DMS79 (cell line): ENCODE data around the gene KCNK5.

ENCODE experiments used
- DNase-seq: peaks from one replicate; lab custom pipeline; 2025; lab: John Stamatoyannopoulos, UW

Gene KCNK5

DNA sequence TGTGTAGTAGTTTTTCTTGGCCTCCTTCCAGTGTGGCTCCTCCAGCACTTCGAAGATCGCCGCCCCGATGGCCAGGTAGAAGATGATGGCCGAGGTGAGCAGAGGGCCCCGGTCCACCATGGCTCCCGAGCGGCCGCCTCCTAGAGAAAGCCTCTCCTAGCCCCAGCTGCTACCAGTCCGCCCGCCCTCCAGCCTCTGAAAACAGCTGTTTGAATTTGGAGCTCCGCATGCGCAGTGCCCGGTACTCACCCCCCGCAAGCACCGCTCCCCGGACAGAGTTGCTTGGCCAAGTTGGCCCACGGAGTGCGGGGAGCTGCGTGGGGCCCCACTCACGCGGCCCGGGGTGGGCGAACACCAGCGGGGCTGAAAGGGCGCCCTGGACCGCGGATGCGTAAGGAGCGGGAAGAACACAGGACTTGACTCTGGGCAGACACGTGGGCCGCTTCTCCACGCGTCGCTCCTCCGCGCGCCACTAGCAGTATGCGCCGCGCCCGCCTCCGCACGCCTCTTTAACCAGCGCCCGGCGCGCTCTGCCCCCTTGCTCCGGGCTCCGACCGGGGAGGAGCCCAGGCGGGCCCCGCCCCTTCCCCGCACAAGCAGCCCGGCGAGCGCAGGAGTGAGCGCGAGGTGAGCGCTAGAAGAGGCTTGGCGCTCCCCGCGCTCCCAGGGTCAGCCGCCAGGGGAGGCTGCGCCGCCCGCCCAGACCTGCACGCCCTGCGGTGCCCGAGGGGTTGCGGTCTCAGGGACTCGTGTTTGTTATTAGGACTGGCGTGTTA lies at the start of gene KCNK5:
TSS of gene KCNK5 (minus strand) at position 484 of the 776 bp plus-strand sequence. CDS start at position 120, 364 bp downstream.
- peak; percentile 62 for DNase-seq

DNA sequence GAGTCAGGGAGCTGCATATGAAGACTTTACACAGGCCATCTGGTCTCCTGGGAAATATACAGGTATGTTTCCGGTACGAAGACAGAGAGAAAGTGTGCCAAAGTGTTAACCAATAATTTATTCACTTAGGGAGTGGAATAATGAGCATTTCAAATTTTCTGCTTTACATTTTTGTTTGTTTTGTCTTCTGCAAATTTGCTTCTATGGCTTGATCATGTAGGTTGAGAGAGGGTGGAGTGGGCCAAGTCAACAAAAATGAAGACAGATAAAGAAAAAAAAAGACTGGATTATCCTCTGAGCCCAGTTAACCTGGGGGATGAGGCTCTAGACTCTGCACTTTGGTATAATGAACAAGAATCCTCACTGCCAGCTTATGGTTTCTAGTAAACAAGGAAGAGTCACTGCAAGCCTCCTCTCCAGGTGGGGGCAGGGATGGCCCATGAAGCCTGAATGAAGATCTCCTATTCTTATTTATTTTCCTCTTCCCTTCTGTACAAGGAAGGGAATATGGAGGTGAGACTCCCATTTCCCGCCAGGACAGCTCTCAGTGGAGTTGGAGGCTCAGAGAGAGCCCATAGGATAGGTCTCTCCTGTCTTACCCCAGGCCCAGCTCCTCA lies 47.2 kb upstream of the KCNK5 start:
- no peak for DNase-seq

GRCh38 chr6:39274903-39275302 lies 45.6 kb upstream of the KCNK5 start:
- DNase-seq, result no peak

DNA sequence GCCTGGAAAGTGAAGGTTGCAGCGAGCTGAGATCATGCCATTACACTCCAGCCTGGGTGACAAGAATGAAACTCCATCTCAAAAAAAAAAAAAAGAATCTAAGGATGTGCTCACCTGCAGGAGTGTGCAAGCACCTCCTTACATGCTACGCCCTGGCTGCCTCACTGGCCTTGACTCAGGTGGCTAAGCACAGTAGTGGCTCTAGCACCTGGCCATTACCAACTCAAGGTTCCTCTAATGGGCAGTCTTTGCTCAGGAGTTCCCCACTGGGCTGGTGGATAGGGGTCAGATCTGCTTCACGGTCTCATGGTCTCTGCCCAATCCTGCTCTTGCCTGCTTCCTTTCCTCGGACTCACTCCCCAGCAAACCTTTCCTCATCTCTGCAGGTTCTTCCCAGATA lies 45.2 kb upstream of the KCNK5 start:
- DNase-seq, result no peak

- DNase-seq, result no peak
Observed at GRCh38 chr6:39273406-39273821, 44.1 kb upstream of the KCNK5 start.

- DNase-seq, result no peak
Observed at GRCh38 chr6:39269961-39270360, 40.7 kb upstream of the KCNK5 start.

GRCh38 chr6:39268721-39269120 lies 39.4 kb upstream of the KCNK5 start:
- DNase-seq, result no peak

GRCh38 chr6:39268171-39268570 lies 38.9 kb upstream of the KCNK5 start:
- no peak for DNase-seq

- DNase-seq, result no peak
Observed at GRCh38 chr6:39266782-39267355, 37.6 kb upstream of the KCNK5 start.

DNA sequence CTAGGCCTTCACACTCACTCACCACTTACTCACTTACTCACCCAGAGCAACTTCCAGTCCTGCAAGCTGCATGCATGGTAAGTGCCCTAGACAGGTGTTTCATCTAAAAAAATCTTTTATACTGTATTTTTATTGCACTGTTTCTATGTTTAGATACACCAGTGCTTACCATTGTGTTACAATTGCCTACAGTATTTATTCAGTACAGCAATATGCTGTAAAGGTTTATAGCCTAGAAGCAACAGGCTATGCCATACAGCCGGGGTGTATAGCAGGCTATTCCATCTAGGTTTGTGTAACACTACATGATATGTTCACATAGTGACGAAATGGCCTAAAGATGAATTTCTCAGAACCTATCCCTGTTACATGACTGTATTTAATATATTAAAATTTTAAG lies 37.1 kb upstream of the KCNK5 start:
- peak; percentile 49 for DNase-seq

DNA sequence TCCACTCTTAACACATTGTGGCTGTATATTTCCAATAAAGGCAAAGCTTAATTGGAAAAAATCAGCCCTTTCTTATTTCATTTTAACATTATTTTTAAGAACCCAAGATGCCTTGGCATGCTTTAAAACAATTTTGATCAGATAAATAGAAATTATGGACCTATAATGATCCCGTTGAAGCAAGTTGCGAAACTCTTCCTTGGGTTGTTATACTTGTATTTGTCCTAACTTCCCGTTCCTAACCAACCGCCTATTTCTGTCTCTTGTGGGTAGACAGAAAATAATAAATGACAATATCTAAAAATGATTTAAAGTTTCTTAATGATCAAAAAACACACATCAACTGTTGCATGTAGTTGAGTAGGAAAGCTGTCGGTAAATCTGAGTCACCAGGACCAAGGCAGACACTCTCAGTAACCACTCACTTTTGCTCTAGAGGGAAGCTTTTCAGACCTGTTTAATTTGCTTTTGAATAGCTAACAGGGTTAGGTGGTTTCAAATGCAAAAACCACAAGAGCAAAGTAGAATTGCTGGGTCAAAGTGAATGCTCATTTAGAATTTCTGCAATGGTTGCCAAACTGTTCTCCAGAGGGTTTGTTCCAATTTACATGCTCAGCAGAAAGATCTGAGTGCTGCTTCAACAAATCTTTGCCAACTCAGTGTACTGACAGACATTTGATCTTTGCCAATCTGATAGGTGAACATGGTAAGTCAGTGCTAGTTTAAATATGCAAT lies 34.2 kb upstream of the KCNK5 start:
- peak; percentile 89 for DNase-seq

DNA sequence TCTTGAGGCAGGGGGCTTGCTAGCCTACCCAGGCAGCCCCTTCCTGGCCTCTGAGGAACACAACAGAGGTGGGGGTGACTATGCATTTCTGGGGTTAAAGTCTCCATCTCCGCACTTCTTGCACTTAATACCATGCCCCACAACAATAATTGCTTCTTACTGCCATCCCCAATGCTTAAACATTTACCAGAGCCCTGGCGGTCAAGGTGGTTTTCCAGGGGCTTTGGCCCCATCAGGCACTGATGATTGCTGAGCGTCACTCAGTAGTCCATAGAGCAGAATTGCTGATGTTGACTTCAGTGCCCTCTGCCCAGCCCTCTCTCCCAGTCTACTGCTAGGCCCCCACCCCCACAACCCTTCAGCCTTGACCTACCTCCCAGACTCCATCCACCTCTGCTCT lies 32.5 kb upstream of the KCNK5 start:
- DNase-seq, result no peak

- DNase-seq, result no peak
Observed at GRCh38 chr6:39260953-39261352, 31.7 kb upstream of the KCNK5 start.

DNA sequence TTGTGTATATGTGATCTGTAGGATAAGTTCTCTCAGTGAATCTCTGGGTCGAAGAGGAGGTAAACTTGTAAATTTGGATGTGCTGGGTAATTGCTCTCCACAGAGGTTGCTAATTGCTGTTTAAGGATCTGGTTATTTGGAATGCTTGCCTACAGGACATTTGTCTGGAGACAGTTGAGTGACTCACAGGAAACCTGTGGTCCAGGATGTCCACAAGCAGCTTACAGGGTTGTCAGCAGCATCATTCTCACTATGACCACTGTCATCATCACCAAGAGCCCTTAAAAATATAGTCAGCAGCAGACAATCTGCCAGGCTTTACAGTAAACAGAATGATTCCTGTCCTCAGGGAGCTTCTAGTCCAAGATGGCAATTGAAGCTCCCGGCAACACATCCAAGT lies 31.2 kb upstream of the KCNK5 start:
- no peak for DNase-seq

- no peak for DNase-seq
Observed at GRCh38 chr6:39256294-39256940, 27.1 kb upstream of the KCNK5 start.

DNA sequence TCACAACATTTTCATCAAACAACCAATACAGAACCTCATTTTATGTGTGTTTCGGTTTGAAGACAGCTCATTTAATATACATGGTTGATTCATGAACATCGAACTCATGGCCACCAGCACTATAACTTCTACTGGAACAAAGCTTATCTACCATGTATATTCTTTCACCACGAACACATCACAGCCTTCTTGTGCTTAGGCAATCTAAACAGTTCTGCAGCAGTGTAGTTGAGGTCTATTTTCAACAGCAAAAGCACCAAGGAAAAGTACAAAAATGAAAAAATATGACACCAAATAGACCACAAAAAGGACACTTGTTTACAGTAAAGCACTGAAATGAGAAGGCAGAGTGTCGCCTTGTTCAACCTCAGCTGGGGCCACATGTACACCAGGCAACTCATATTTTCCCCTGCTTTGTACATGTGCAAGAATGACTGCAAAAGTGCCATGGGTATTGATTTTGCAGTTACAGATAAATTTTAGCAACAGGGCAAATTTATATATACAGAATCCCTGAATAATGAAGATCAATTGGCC lies 25.8 kb upstream of the KCNK5 start:
- no peak for DNase-seq

- DNase-seq, result no peak
Observed at GRCh38 chr6:39251406-39251805, 22.1 kb upstream of the KCNK5 start.

GRCh38 chr6:39250507-39250906 lies 21.2 kb upstream of the KCNK5 start:
- no peak for DNase-seq

GRCh38 chr6:39249278-39249677 lies 20.0 kb upstream of the KCNK5 start:
- DNase-seq, result no peak

- DNase-seq, result no peak
Observed at GRCh38 chr6:39247667-39248194, 18.5 kb upstream of the KCNK5 start.

GRCh38 chr6:39243809-39244208 lies 14.5 kb upstream of the KCNK5 start:
- DNase-seq, result no peak
